NAMALWA (cell line): ENCODE measurements around the gene CNDP2.
"Not testable (repeated sequence)": the region's sequence is repeated elsewhere in the genome, so short reads cannot be mapped to it uniquely, and the experiment has no call there.

Experiments used
- DNase-seq: peaks from one replicate; pipeline ENCODE4 v3.0.0-alpha.2; 2015; ENCODE audit warnings: low spot score

The CNDP2 gene

DNA sequence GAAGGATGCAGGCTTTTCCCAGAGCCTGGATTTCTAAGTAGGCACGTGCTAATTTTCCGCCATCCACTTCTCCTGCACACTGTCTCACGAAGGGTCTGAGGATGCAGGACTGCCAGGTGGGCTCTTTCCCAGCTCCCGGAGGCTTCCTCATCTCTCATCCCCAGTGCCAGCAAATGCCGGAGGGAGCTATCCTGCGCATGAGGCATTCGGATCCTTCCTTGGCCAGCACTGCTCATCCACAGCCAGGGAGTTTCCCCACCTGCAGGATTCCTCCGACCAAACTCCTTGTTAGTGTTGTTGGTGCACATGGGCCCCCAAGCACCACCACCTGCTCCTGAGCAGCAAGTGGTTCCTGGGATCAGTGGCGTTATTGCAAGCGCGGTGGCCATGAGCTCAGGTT, 43.1 kb downstream of the CNDP2 start:
- DNase-seq: no peak

DNA sequence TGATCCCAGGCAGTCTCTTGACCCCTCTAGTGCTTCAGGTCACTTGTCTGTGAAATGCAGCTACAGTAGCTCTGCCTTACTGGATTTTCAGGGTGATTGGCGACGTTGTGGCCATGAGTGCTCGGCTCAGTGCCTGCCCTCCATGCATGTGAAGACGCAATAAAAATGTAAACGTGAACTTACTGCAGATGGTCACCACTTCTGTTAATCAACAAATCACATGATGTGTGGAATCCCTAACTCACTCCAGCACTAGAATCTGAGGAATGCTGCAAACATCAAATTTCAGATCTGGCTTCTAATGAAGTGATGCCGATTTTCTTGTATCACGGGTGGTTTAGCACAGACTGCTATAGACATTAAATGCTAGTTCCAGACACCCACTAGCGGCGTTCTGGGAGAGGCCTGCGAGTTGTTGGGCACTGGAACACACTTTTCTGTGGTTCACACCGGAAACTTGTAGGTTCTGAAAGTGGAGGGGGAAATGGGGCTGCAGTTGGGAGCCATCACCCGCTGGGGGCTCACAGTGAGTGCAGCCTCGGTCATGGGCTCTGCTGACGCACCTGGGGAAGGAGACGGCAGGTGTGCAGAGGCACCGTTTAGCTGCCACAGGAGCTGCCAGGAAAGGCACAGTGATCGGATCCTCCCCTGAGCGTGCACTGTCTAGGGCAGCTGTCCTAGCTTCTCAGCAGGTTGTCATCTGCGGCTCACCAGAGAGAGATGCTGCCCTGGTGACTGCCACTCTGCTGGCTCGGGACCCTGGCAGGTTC, 44.7 kb downstream of the CNDP2 start:
- DNase-seq: no peak

DNA sequence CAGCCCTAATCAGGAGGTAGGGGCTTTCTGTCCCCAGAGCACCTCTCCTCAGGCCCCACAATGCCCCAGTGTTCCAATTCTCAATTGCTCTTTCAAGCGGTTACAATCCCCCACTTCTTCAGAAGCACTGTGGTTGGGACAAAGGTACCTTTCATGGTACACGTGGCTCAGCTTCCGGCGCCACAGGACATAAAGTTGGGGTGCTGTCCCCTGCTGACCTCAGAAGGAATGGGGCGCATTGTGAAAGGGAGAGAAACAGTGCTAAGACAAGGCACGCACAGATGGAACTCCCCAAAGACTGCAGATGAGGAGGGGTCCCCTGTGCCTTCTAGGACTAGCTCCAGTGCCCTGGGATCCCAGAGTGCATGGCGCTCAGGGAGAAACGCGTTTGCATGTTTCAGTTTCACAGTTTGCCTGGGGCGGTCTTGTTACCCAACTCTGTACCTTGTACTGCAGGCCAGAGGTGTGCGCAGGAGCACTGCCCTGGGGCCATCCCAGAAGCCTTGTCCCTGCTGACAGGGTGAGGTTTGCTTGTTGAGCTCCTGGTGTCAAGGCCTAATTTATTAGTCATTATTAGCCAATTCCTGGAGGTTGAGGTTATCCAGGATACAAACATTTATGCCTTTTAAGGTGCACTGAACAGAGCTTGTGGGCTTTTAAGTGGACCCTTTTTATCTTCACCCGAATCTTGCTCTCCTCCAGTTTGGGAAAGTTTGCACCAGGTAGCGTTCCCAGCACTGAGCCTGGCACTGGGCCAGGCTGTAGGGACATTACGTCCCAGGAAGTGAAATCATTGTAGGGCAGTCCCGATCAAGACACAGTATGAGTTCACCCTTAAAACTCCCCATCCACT, 45.8 kb downstream of the CNDP2 start:
- no peak for DNase-seq

DNA sequence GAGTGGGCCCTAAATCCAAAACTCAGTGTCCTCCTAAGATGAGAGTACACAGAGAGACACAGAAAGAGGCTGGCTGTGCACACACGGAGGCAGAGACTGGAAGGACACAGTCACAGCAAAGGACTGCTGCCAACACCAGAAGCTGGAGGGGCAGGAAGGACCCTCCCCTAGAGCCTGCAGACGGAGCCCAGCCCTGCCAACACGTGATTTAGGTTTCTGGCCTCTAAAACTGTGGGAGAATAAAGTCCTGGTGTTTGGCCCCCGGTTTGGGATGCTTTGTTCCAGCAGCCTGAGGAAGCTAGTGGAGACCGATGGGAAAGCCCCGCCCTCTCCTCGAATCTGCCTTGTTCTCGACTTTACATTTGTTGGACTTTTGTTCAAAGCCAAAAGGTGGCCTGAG, 48.7 kb downstream of the CNDP2 start:
- no peak for DNase-seq

GRCh38 chr18:74546007-74546406, 49.8 kb downstream of the CNDP2 start:
- DNase-seq: no peak

GRCh38 chr18:74546751-74547530, 50.8 kb downstream of the CNDP2 start:
- no peak for DNase-seq

DNA sequence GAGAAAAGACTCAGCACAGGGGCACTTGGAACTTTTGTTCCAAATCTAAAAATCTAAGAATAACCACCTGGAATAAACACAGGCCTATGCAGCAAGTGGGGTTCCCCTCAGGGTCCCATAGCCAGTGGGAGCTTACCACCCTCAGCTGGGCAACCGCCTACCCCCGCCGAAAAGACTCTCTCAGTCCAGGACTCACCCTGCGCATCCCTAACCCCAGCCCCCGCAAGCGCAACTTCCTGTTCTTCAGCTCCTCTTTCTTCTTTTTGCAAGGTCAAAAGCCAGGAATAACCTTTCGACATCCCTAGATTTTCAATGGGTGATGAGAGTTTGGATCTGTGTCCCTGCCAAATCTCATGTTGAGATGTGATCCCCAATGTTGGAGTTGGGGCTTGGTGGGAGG, 51.7 kb downstream of the CNDP2 start:
- no peak for DNase-seq

GRCh38 chr18:74549591-74550104, 53.5 kb downstream of the CNDP2 start:
- no peak for DNase-seq

DNA sequence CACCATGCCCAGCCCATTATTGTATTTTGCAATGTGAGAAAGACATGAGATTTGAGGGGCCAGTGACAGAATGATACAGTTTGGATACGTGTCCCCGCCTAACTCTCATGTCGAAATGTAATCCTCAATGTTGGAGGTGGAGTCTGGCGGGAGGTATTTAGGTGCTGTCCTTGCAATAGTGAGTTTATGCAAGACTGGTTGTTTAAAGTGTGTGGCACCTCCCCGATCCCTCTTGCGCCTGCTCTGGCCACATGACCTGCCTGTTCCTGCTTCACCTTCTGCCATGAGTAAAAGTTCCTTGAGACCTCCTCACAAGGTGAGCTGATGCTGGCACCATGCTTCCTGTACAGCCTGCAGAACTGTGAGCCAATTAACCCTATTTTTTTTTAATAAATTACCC, 54.7 kb downstream of the CNDP2 start:
- DNase-seq: no peak

DNA sequence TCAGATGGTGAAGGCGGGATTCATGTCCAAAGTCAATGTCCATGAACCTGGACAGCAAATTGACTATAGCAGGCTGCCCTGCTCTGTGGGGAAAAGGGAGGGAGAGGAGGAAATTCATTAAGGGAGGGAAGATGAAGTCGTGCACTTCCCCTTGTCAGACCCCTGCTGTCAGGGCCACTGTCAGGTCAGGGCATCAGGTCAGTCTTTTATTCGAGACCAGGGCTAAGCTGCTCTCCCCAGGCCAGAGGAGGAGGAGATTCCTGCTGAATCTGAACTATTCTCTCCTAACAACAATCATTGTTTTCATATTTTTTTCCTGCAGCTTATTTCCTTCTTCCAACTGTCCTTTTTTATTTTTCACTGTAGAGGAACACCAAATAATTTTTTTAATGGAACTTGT, 55.3 kb downstream of the CNDP2 start:
- no peak for DNase-seq

DNA sequence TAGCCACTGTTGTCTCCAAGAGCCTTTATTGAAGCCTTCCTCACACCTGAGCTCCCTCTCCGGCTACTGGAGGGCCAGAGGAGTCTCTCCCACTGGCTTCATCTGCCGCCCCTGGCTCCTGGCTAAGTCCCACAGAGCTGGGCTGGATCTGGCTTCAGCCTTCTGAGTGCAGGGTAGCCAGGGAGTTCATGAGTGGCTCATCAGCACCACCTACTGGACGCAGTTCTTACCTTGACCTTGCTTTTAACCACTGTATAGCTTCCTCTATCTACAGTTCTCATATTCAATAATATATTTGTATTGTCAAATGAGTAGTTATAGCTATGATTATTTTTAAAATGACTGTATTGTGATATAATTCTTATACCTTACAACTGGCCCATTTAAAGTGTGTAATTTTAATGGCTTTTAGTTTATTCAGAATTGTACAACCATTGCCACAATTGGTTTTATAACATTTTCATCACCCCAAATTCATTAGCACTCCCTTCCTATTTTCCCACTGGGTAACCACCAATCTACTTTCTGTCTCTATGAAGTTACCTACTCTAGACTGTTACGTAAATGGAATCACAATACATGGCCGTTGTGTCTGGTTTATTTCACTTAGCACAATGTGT, 55.9 kb downstream of the CNDP2 start:
- DNase-seq: peak; percentile 86

- no peak for DNase-seq
These were observed 60.0 kb downstream of the CNDP2 start for GRCh38 chr18:74556126-74556525.

DNA sequence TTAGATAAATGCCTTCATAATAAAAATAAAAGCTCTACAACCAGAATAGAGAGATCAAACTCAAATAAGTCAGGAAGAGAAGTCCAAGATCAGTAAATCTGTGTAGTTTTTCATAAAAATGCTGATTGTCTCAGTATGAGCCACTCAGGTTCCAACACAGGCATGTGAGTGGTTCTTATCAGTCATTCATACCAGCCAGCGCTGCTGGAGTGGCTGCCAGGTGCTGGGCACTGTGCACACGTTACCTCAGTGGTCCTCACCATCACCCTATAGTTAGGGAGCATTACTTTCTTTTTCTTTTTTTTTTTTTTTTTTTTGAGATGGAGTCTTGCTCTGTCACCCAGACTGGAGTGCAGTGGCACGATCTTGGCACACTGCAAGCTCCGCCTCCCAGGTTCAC, 61.9 kb downstream of the CNDP2 start:
- no peak for DNase-seq

DNA sequence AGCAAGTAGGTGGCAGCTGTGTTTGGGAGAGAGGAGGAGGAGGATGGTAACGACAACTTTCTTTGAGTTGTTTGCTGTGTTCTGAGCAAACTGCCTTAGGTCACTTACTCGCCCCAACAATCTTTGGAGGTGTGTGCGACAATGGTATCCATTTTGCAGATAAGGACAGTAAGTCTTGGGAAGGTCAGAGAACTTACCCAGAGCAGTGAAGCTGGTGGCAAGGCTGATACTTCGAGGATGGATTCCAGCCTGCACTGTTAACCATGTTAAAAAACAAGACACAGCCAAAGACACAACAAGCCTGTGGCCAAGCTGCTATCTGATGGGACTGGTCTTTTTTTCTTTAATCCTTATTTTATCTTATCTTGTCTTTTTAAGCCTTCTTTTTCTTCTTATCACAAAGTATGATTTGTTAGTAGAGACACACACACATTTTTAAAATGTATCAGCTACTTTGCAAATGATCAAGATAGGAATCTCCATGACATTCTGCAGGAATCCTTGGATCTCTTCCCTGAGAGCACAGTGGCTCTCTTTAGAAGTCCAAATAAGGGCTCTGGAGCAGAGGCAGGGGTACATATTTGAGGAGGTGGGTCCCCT, 66.1 kb downstream of the CNDP2 start:
- no peak for DNase-seq

- no peak for DNase-seq
These were observed 66.6 kb downstream of the CNDP2 start for GRCh38 chr18:74562775-74563174.

- no peak for DNase-seq
These were observed 67.8 kb downstream of the CNDP2 start for GRCh38 chr18:74563999-74564398.

- not testable (repeated sequence) for DNase-seq
These were observed 69.0 kb downstream of the CNDP2 start for GRCh38 chr18:74565164-74565563.

GRCh38 chr18:74565993-74566392, 69.8 kb downstream of the CNDP2 start:
- DNase-seq: not testable (repeated sequence)

GRCh38 chr18:74567822-74568221, 71.7 kb downstream of the CNDP2 start:
- peak; percentile 29 for DNase-seq

GRCh38 chr18:74569401-74569800, 73.2 kb downstream of the CNDP2 start:
- DNase-seq: no peak

DNA sequence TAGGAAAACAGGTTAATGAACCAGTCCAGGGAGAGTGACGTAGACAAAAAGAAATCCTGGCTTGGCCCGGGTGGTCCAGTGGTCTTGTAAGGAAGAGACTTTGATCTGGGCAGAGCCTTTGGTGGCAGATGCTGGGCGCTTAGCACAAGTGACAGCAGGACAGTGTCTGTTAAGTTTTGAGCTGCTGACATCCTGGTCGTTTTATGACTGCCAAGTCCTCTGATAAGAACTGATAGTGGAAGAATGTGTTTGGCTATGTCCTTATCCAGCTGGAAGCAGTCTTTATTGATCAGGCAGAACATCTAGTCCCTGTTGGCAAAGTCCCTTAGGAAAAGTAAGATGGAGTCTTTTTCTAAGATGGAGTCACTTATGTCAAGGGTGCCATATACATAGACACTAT, 74.1 kb downstream of the CNDP2 start:
- no peak for DNase-seq
